HepG2 (cell line): ENCODE results near the gene BICRAL. TPM values are rescaled to one million over a fixed set of nuclear protein-coding genes. Genes with fewer than 3 reads are reported as not detected.
A peak's percentile ranks its signal among the peaks of the same experiment; 100 is the strongest.

Experiments
- ATM ChIP-seq: fragments of 450-650 bp; IDR thresholded peaks from 2 replicates; pipeline ENCODE4 v1.7.1; 2017; ENCODE audit warnings: mild to moderate bottlenecking, borderline replicate concordance
- CREM ChIP-seq, 2 experiments: sonication (generic) in 1 of 2; formaldehyde crosslinking in 1 of 2; IDR thresholded peaks; 2 replicates each; pipeline versions ENCODE4 v1.4.0 to v1.6.1; 2016 to 2020; ENCODE audit warnings: antibody characterized with exemption in 1 of 2, mild to moderate bottlenecking in 1 of 2, missing genetic modification reagents in 1 of 2
- GATAD2A ChIP-seq: IDR thresholded peaks from 2 replicates; pipeline ENCODE4 v1.6.1; 2016
- SSRP1 ChIP-seq: IDR thresholded peaks from 2 replicates; pipeline ENCODE4 v1.6.1; 2016; ENCODE audit warnings: control low read depth
- SUZ12 ChIP-seq: fragments of 150-350 bp; IDR thresholded peaks from 2 replicates; pipeline ENCODE4 v1.6.1; 2014; ENCODE audit warnings: low read depth, low read length
- ZMYM2 ChIP-seq: sonication (generic); formaldehyde crosslinking; IDR thresholded peaks from 2 replicates; pipeline ENCODE4 v1.8.0; 2022; ENCODE audit warnings: mild to moderate bottlenecking, missing genetic modification reagents
- ZNF337 ChIP-seq: sonication (generic); formaldehyde crosslinking; IDR thresholded peaks from 2 replicates; pipeline ENCODE4 v1.5.1; 2020; ENCODE audit warnings: missing genetic modification reagents, low read depth, mild to moderate bottlenecking, borderline replicate concordance
- ZNF543 ChIP-seq: sonication (generic); formaldehyde crosslinking; IDR thresholded peaks from 2 replicates; pipeline ENCODE4 v1.4.0; 2020; ENCODE audit warnings: mild to moderate bottlenecking, missing genetic modification reagents
- ZNF674 ChIP-seq: sonication (generic); formaldehyde crosslinking; IDR thresholded peaks from 2 replicates; pipeline ENCODE4 v1.5.0; 2020; ENCODE audit warnings: low read depth, mild to moderate bottlenecking, missing genetic modification reagents
- ZNF7 ChIP-seq: IDR thresholded peaks from 2 replicates; pipeline ENCODE4 v1.6.1; 2016; ENCODE audit warnings: missing biosample characterization, missing genetic modification reagents
- polyA plus RNA-seq, 8 experiments: library from polyadenylated mRNA; depleted of rRNA in 3 of 8; stranded (reverse) in 7 of 8; unstranded in 1 of 8; fragments of >200 nt; fragmentation: Illumina TruSeq in 4 of 8; extraction: Trizol in 4 of 8; gene quantifications; 2 replicates each; pipeline versions ENCODE4 v1.2.1 to v1.2.3, GENCODE V29; 2011 to 2016; ENCODE audit warnings: low read depth in 4 of 8, missing spikeins in 1 of 8, mixed read lengths in 1 of 8; ENCODE audit not compliant: insufficient read depth in 1 of 8
- total RNA-seq, 5 experiments: library from RNA; depleted of rRNA; stranded (reverse); fragments of >200 nt; fragmentation: Illumina TruSeq; extraction: Trizol; gene quantifications; 2 replicates each; pipeline ENCODE4 v1.2.3, GENCODE V29; 2016; ENCODE audit warnings: low read depth in 1 of 5
- TF ChIP-seq, protein P1 (sequence below): sonication (generic); formaldehyde crosslinking; IDR thresholded peaks from 2 replicates; pipeline ENCODE4 v1.8.1; 2022; ENCODE audit warnings: mild to moderate bottlenecking, missing genetic modification reagents
- TF ChIP-seq, protein P2 (sequence below): sonication (generic); formaldehyde crosslinking; IDR thresholded peaks from 2 replicates; pipeline ENCODE4 v1.4.0; 2020; ENCODE audit warnings: missing genetic modification reagents
- TF ChIP-seq, protein P3 (sequence below): sonication (generic); formaldehyde crosslinking; IDR thresholded peaks from 2 replicates; pipeline ENCODE4 v1.5.1; 2020; ENCODE audit warnings: mild to moderate bottlenecking, moderate library complexity, missing genetic modification reagents
- TF ChIP-seq, protein P4 (sequence below): fragments of 450-650 bp; IDR thresholded peaks from 2 replicates; pipeline ENCODE4 v1.6.1; 2017; ENCODE audit warnings: mild to moderate bottlenecking
- TF ChIP-seq, protein P5 (sequence below): sonication (generic); formaldehyde crosslinking; IDR thresholded peaks from 2 replicates; pipeline ENCODE4 v1.5.0; 2020; ENCODE audit warnings: mild to moderate bottlenecking, missing genetic modification reagents

BICRAL gene
- total and polyA plus RNA-seq, 2 of the 13 experiments (the other 11 are each of a cell fraction or from before 2014, with no cell fraction given) = 5.0 to 13.5 TPM

DNA sequence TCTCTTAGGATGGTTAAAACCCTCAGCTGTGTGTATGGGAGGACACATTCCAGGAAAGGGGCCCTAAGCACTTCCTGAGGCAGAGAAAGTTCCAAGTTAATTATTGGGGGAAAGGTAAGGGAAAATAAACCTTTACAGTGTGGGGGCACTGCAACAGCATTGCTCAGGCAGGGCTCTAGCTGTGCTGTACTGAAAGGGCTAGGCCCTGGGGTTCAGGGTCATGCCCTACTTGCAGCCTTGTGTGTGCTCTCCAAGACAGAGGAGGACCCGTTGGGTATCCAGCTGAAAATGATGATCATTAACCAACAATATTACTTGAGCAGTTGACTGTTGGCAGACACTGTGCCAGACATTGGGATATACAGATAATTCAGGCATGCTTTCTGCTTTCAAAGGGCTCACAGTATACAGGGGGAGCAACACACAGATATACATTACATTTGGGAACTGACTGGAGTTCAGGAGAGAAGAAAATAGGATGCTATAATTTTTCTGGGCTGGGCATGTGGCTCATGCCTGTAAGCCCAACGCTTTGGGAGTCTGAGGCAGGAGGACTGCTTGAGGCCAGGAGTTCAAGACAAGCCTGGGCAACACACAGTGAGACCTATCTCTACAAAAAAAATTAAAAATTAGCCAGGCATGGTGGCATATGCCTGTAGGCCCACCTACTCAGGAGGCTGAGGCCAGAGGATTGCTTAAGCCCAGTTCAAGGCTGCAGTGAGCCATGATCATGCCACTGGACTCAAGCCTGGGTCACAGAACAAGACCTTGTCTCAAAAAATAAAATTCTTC is 88.5 kb downstream of the BICRAL start (continued):
- TF ChIP-seq, protein P1, sequence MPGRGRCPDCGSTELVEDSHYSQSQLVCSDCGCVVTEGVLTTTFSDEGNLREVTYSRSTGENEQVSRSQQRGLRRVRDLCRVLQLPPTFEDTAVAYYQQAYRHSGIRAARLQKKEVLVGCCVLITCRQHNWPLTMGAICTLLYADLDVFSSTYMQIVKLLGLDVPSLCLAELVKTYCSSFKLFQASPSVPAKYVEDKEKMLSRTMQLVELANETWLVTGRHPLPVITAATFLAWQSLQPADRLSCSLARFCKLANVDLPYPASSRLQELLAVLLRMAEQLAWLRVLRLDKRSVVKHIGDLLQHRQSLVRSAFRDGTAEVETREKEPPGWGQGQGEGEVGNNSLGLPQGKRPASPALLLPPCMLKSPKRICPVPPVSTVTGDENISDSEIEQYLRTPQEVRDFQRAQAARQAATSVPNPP (CRISPR knock-in tag) = no peak
- no peak for TF ChIP-seq GATAD2A (CRISPR knock-in tag)
- TF ChIP-seq, protein P2, sequence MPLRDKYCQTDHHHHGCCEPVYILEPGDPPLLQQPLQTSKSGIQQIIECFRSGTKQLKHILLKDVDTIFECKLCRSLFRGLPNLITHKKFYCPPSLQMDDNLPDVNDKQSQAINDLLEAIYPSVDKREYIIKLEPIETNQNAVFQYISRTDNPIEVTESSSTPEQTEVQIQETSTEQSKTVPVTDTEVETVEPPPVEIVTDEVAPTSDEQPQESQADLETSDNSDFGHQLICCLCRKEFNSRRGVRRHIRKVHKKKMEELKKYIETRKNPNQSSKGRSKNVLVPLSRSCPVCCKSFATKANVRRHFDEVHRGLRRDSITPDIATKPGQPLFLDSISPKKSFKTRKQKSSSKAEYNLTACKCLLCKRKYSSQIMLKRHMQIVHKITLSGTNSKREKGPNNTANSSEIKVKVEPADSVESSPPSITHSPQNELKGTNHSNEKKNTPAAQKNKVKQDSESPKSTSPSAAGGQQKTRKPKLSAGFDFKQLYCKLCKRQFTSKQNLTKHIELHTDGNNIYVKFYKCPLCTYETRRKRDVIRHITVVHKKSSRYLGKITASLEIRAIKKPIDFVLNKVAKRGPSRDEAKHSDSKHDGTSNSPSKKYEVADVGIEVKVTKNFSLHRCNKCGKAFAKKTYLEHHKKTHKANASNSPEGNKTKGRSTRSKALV = no peak
- TF ChIP-seq, protein P3, sequence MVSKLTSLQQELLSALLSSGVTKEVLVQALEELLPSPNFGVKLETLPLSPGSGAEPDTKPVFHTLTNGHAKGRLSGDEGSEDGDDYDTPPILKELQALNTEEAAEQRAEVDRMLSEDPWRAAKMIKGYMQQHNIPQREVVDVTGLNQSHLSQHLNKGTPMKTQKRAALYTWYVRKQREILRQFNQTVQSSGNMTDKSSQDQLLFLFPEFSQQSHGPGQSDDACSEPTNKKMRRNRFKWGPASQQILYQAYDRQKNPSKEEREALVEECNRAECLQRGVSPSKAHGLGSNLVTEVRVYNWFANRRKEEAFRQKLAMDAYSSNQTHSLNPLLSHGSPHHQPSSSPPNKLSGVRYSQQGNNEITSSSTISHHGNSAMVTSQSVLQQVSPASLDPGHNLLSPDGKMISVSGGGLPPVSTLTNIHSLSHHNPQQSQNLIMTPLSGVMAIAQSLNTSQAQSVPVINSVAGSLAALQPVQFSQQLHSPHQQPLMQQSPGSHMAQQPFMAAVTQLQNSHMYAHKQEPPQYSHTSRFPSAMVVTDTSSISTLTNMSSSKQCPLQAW (CRISPR knock-in tag) = 0 out of 2 replicates have a peak, but pooled peaks have one; percentile 23
- TF ChIP-seq ZNF337 (CRISPR knock-in tag) = no peak
- no peak for TF ChIP-seq CREM (IDR thresholded peaks at IDR 0.05)
- no peak for TF ChIP-seq CREM (CRISPR knock-in tag; IDR thresholded peaks at IDR 0.05)
- TF ChIP-seq ZNF7 (CRISPR knock-in tag) = no peak
- no peak for TF ChIP-seq ZNF674
- no peak for TF ChIP-seq ATM
- TF ChIP-seq, protein P4, sequence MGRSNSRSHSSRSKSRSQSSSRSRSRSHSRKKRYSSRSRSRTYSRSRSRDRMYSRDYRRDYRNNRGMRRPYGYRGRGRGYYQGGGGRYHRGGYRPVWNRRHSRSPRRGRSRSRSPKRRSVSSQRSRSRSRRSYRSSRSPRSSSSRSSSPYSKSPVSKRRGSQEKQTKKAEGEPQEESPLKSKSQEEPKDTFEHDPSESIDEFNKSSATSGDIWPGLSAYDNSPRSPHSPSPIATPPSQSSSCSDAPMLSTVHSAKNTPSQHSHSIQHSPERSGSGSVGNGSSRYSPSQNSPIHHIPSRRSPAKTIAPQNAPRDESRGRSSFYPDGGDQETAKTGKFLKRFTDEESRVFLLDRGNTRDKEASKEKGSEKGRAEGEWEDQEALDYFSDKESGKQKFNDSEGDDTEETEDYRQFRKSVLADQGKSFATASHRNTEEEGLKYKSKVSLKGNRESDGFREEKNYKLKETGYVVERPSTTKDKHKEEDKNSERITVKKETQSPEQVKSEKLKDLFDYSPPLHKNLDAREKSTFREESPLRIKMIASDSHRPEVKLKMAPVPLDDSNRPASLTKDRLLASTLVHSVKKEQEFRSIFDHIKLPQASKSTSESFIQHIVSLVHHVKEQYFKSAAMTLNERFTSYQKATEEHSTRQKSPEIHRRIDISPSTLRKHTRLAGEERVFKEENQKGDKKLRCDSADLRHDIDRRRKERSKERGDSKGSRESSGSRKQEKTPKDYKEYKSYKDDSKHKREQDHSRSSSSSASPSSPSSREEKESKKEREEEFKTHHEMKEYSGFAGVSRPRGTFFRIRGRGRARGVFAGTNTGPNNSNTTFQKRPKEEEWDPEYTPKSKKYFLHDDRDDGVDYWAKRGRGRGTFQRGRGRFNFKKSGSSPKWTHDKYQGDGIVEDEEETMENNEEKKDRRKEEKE = no peak
- no peak for TF ChIP-seq ZMYM2 (CRISPR knock-in tag)
- no peak for TF ChIP-seq ZNF543 (CRISPR knock-in tag)
- TF ChIP-seq SUZ12 = no peak
- TF ChIP-seq, protein P5, sequence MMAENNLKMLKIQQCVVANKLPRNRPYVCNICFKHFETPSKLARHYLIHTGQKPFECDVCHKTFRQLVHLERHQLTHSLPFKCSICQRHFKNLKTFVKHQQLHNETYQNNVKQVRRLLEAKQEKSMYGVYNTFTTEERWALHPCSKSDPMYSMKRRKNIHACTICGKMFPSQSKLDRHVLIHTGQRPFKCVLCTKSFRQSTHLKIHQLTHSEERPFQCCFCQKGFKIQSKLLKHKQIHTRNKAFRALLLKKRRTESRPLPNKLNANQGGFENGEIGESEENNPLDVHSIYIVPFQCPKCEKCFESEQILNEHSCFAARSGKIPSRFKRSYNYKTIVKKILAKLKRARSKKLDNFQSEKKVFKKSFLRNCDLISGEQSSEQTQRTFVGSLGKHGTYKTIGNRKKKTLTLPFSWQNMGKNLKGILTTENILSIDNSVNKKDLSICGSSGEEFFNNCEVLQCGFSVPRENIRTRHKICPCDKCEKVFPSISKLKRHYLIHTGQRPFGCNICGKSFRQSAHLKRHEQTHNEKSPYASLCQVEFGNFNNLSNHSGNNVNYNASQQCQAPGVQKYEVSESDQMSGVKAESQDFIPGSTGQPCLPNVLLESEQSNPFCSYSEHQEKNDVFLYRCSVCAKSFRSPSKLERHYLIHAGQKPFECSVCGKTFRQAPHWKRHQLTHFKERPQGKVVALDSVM (CRISPR knock-in tag) = peak; percentile 88
- no peak for TF ChIP-seq SSRP1 (CRISPR knock-in tag)
- TF ChIP-seq, all 625 proteins: peak for 5
